ENCODE results near the gene CSRNP3. TPM values are rescaled to one million over a fixed set of nuclear protein-coding genes. Genes with fewer than 3 reads are reported as not detected.

Gene CSRNP3
- total and polyA plus RNA-seq, 10 of the 15 experiments (the other 5 are each of a cell fraction or from before 2014, with no cell fraction given): 0.03 to 5.2 (median 0.11) TPM; not detected in 1

DNA sequence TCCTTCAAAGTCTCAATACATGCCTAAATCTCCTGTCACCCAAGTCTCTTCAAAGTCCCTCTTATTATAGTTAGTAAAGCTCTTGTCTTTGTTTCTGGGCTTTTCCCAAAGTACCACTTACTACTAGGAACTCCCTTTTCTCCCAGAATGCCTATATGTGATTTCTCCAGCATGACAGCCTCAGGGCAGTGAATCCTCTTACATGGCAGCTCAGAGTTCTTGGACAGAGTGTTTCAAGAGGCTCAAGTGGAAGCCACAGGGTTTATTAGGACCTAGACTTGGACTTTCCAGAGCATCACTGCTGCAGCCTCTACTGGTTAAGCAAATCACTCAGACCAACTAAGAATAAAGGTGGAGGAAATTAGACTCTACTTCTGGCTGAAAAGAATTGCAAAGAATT is 98.9 kb downstream of the CSRNP3 start (continued):
- TF ChIP-seq, protein P1, sequence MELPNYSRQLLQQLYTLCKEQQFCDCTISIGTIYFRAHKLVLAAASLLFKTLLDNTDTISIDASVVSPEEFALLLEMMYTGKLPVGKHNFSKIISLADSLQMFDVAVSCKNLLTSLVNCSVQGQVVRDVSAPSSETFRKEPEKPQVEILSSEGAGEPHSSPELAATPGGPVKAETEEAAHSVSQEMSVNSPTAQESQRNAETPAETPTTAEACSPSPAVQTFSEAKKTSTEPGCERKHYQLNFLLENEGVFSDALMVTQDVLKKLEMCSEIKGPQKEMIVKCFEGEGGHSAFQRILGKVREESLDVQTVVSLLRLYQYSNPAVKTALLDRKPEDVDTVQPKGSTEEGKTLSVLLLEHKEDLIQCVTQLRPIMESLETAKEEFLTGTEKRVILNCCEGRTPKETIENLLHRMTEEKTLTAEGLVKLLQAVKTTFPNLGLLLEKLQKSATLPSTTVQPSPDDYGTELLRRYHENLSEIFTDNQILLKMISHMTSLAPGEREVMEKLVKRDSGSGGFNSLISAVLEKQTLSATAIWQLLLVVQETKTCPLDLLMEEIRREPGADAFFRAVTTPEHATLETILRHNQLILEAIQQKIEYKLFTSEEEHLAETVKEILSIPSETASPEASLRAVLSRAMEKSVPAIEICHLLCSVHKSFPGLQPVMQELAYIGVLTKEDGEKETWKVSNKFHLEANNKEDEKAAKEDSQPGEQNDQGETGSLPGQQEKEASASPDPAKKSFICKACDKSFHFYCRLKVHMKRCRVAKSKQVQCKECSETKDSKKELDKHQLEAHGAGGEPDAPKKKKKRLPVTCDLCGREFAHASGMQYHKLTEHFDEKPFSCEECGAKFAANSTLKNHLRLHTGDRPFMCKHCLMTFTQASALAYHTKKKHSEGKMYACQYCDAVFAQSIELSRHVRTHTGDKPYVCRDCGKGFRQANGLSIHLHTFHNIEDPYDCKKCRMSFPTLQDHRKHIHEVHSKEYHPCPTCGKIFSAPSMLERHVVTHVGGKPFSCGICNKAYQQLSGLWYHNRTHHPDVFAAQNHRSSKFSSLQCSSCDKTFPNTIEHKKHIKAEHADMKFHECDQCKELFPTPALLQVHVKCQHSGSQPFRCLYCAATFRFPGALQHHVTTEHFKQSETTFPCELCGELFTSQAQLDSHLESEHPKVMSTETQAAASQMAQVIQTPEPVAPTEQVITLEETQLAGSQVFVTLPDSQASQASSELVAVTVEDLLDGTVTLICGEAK (IDR thresholded peaks at IDR 0.05; ENCODE audit: borderline replicate concordance): no peak
- TF ChIP-seq CBX3 (IDR thresholded peaks at IDR 0.05; ENCODE audit: borderline replicate concordance, low read depth): no peak
- TF ChIP-seq DPF2 (IDR thresholded peaks at IDR 0.05): no peak
- TF ChIP-seq, protein P2, sequence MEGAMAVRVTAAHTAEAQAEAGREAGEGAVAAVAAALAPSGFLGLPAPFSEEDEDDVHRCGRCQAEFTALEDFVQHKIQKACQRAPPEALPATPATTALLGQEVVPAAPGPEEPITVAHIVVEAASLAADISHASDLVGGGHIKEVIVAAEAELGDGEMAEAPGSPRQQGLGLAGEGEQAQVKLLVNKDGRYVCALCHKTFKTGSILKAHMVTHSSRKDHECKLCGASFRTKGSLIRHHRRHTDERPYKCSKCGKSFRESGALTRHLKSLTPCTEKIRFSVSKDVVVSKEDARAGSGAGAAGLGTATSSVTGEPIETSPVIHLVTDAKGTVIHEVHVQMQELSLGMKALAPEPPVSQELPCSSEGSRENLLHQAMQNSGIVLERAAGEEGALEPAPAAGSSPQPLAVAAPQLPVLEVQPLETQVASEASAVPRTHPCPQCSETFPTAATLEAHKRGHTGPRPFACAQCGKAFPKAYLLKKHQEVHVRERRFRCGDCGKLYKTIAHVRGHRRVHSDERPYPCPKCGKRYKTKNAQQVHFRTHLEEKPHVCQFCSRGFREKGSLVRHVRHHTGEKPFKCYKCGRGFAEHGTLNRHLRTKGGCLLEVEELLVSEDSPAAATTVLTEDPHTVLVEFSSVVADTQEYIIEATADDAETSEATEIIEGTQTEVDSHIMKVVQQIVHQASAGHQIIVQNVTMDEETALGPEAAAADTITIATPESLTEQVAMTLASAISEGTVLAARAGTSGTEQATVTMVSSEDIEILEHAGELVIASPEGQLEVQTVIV (IDR thresholded peaks at IDR 0.05; ENCODE audit: borderline replicate concordance, partially characterized antibody): no peak
- no peak for TF ChIP-seq ZBED1 (IDR thresholded peaks at IDR 0.05; ENCODE audit: borderline replicate concordance)
- TF ChIP-seq EED (IDR thresholded peaks at IDR 0.05; ENCODE audit: low read depth): no peak

Measured in GM12878 (cell line).